Ascending aorta (tissue), 2 donors: ENCODE measurements around the gene ZNF784. TPM values are rescaled to one million over a fixed set of nuclear protein-coding genes. Genes with fewer than 3 reads are reported as not detected.

Experiments used
- DNase-seq, 2 donors: peaks; one replicate each; pipeline ENCODE4 v3.0.0-alpha.2; 2019; ENCODE audit warnings: low spot score in 2 of 2
- H3K27ac ChIP-seq, 2 donors: fragments of 200-600 bp; sonication (generic); one replicate each; pipeline ENCODE4 v1.5.1; 2016 to 2017; ENCODE audit warnings: mild to moderate bottlenecking in 1 of 2
- H3K27me3 ChIP-seq: fragments of 200-600 bp; sonication (generic); one replicate; pipeline ENCODE4 v1.5.1; 2017
- H3K36me3 ChIP-seq, 2 donors: fragments of 200-600 bp; sonication (generic); one replicate each; pipeline ENCODE4 v1.5.1; 2016
- H3K4me1 ChIP-seq, 2 donors: fragments of 200-600 bp; sonication (generic); one replicate each; pipeline ENCODE4 v1.5.1; 2016 to 2017; ENCODE audit warnings: mild to moderate bottlenecking in 1 of 2
- H3K4me3 ChIP-seq, 2 donors: fragments of 200-600 bp; sonication (generic); one replicate each; pipeline ENCODE4 v1.5.1; 2016 to 2017; ENCODE audit warnings: mild to moderate bottlenecking in 1 of 2
- H3K9me3 ChIP-seq, 2 donors: fragments of 200-600 bp; sonication (generic); one replicate each; pipeline ENCODE4 v1.5.1; 2016
- intact Hi-C: fragments of 100-400 bp; cut with DNase I; formaldehyde crosslinking; loops from one replicate; pipeline ENCODE4 v1.15.1; 2023
- total RNA-seq: library from RNA; depleted of rRNA; stranded (reverse); fragments of >200 nt; gene quantifications from one replicate; pipeline ENCODE4 v1.1.0, GENCODE V29; 2016
- TF ChIP-seq, protein P1 (sequence below), 3 experiments: fragments of 200-600 bp in 2 of 3; fragments of 450-650 bp in 1 of 3; sonication (generic) in 2 of 3; IDR thresholded peaks; one replicate each; pipeline ENCODE4 v1.5.1; 2016 to 2019; ENCODE audit warnings: antibody characterized with exemption in 3 of 3, mild to moderate bottlenecking in 1 of 3, moderate library complexity in 1 of 3

The ZNF784 gene
- total RNA-seq, 1 donor from 2014 or later, result 14.7 TPM

DNA sequence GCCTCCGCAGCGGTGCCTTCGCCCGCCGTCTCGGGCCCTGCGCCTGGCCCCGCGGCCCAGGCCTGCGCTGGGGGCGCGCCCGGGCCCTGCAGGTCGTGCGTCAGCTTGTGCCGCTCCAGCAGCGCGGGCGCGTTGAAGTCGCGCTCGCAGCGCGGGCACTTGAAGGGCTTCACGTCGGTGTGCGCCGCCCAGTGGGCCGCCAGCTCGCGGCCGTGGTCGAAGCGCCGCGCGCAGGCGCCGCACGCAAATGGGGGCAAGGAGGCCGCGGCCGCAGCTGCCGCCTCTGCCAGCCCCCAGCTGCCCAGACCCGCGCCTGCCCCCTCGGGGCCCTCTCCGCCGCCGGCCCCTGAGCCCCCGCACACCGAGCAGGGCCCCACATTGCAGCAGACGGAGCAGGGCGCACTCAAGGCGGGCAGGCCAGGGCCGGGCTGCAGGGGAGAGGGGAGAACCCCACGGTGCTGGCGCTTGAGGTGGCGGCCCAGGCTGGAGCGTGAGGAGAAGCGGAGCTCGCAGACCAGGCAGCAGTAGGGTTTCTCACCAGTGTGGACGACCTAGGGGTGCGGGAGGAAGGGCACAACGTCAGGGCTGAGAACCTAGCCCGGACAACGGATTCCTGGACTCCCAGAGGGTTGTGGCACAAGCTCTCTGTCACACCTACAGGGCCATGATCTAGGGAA, 31.1 kb downstream of the ZNF784 start:
- Histone ChIP-seq H3K27me3 (no peaks in the 10 kb centered on the region), H3K9me3 (no peaks in the 10 kb centered on the region), H3K27ac (no peak overlapping the region), H3K4me3 (no peak overlapping the region), H3K36me3 (peaks cover 12 to 30% of the 10 kb centered on the region in 2 donors), H3K4me1 (no peaks in the 10 kb centered on the region)
- DNase-seq, result no peak
- TF ChIP-seq, protein P1, sequence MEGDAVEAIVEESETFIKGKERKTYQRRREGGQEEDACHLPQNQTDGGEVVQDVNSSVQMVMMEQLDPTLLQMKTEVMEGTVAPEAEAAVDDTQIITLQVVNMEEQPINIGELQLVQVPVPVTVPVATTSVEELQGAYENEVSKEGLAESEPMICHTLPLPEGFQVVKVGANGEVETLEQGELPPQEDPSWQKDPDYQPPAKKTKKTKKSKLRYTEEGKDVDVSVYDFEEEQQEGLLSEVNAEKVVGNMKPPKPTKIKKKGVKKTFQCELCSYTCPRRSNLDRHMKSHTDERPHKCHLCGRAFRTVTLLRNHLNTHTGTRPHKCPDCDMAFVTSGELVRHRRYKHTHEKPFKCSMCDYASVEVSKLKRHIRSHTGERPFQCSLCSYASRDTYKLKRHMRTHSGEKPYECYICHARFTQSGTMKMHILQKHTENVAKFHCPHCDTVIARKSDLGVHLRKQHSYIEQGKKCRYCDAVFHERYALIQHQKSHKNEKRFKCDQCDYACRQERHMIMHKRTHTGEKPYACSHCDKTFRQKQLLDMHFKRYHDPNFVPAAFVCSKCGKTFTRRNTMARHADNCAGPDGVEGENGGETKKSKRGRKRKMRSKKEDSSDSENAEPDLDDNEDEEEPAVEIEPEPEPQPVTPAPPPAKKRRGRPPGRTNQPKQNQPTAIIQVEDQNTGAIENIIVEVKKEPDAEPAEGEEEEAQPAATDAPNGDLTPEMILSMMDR (IDR thresholded peaks at IDR 0.05), result no peak
- intact Hi-C loops, result no loop called here

DNA sequence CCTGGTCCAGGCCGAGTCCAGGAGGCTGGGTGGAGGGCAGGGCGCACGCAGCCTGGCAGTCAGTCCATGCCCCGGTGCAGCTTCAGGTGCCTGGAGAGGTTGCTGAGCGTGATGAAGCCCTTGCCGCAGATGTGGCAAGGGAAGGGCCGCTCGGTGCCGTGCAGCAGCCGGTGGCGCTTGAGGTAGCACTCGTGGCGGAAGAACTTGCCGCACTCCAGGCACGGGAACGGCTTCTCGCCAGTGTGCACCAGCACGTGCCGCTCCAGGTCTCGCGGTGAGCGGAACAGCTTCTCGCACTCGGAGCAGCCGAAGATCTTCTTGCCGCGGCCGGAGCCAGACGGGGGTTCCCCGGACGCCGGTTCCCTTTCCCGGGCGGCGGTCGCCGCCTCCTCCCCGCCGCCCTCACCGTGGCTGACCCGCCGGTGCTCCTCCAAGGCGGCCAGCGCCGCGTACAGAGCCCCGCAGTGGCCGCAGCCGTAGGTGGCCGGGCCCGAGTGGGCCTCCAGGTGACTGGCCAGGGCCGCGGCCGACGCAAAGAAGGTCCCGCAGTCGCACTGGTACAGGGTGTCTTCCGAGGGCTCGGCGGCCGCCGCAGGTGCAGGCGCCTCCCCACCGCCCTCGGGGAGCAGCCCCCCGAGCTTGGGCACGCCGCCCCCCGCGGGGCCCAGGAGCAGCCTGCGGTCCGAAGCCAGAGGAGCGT, 31.8 kb downstream of the ZNF784 start:
- Histone ChIP-seq H3K4me1 (no peaks in the 10 kb centered on the region), H3K27ac (no peak overlapping the region), H3K9me3 (no peaks in the 10 kb centered on the region), H3K4me3 (no peak overlapping the region), H3K27me3 (no peaks in the 10 kb centered on the region), H3K36me3 (peaks cover 12 to 30% of the 10 kb centered on the region in 2 donors)
- intact Hi-C loops, result no loop called here
- peak in 1 of 2 donors; percentile 61 for DNase-seq
- TF ChIP-seq, protein P1 (IDR thresholded peaks at IDR 0.05), result no peak

DNA sequence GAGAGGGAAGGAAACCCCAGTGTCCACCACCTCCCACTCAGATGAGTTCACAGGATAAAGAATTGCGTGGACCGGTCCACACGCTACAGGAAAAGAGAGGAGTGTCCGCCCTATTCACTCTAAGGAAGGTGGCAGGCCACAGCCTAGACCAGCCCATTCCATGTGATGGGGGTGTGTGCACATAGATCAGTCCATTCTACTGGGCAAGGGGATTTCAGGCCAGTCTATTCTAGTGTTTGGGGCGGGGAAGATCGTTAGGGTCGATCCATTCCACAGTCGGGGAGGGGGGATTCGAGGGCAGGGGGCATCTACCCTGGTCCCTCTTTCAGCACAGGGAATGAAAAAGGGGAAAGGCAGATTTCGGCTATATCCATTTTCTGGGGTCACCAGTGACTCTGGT, 32.8 kb downstream of the ZNF784 start:
- no peak overlapping the region for H3K27ac ChIP-seq
- TF ChIP-seq, protein P1 (IDR thresholded peaks at IDR 0.05), result no peak
- intact Hi-C loops, result no loop called here
- H3K9me3 ChIP-seq, result no peaks in the 10 kb centered on the region
- no peak for DNase-seq
- peaks cover 9 to 23% of the 10 kb centered on the region in 2 donors for H3K36me3 ChIP-seq
- no peak overlapping the region for H3K4me3 ChIP-seq
- H3K27me3 ChIP-seq, result no peaks in the 10 kb centered on the region
- H3K4me1 ChIP-seq, result peaks cover 6 to 8% of the 10 kb centered on the region in 2 donors

DNA sequence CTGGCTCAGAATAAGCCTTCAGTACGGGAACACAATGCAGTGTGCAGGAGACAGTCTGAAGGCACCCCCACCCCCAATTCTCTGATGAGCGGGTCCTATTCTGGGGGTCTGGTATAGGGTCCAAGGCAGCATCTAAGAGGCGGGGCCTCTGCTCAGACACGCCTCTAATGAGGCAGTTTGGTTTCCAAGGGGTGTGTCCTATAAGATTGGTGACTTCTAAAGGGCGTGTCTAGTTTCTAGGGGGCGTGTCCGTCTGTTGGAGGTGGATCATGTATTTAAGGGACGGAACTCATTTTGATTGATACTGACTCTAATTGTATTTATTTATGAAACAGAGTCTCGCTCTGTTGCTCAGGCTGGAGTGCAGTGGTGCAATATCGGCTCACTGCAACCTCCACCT, 33.7 kb downstream of the ZNF784 start:
- no peak for DNase-seq
- Histone ChIP-seq H3K4me1 (peaks cover 13% of the 10 kb centered on the region in 2 donors), H3K27me3 (no peaks in the 10 kb centered on the region), H3K4me3 (no peak overlapping the region), H3K36me3 (peaks cover 9 to 18% of the 10 kb centered on the region in 2 donors), H3K27ac (no peak overlapping the region), H3K9me3 (no peaks in the 10 kb centered on the region)
- TF ChIP-seq, protein P1 (IDR thresholded peaks at IDR 0.05), result no peak
- intact Hi-C loops, result no loop called here

DNA sequence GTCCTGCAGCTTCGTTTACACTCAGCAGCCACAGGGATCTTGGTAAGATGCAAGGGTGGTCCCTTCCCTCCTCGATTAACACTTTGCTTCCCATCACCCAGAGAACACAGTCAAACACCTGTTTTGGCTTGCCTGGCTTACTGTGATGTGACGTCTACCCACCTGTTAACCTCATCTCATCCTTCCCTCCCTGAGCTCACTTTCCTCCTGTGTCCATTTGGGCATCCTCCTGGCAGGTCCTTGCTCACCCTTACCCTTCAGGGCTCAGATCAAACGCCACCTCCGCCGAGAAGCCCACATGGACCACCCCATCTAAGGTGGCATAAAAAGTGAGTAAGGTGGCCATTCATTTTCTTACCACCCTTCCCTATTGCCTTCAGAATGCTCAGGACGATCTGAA, 34.3 kb downstream of the ZNF784 start:
- DNase-seq, result no peak
- TF ChIP-seq, protein P1 (IDR thresholded peaks at IDR 0.05), result no peak
- Histone ChIP-seq H3K27ac (no peak overlapping the region), H3K36me3 (peaks cover 5 to 13% of the 10 kb centered on the region in 2 donors), H3K9me3 (no peaks in the 10 kb centered on the region), H3K27me3 (no peaks in the 10 kb centered on the region), H3K4me1 (peaks cover 14 to 15% of the 10 kb centered on the region in 2 donors), H3K4me3 (no peak overlapping the region)
- intact Hi-C loops, result no loop called here
